ENCODE results near the gene RAB9B. TPM values are rescaled to one million over a fixed set of nuclear protein-coding genes. Genes with fewer than 3 reads are reported as not detected.

RAB9B gene
- total RNA-seq, 1 donor from 2014 or later: not detected

- Histone ChIP-seq H3K36me3 (ENCODE audit: control insufficient read depth, insufficient read depth, low read length) (no peaks in the 10 kb centered on the region), H3K27me3 (ENCODE audit: control insufficient read depth, insufficient read depth, low read length) (no peaks in the 10 kb centered on the region), H3K4me3 (ENCODE audit: low read depth, low read length) (no peak overlapping the region)
- peak; percentile 30 for DNase-seq (ENCODE audit: low read depth)
- peak; percentile 32 for FAIRE-seq
- TF ChIP-seq CTCF (IDR thresholded peaks at IDR 0.05; ENCODE audit: insufficient read depth, low read length, severe bottlenecking): peak; percentile 64
Observed at GRCh38 chrX:103774070-103774642, 57.9 kb downstream of the RAB9B start.

DNA sequence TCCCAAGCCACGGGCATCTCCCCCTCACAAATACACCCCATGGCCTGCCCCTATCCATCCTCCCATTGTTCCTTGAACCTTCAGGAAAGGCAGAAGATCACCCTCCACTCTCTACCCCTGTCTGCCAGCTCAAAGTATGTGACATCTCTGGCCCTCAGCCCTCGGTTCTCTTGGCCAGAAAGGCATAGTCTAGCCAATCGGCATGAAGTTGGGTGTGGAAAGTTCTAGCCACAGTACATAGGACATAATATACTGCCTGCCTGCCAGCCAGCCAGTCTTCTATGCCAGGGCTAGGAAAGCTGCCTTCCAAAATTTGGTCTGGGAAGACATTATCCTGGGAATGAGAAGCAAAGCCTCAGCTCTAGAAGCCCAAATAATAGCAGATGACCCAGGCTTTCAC lies 58.6 kb downstream of the RAB9B start:
- DNase-seq (ENCODE audit: low read depth) (no peak), FAIRE-seq (no peak)
- no peaks in the 10 kb centered on the region for H3K36me3 ChIP-seq (ENCODE audit: control insufficient read depth, insufficient read depth, low read length)
- no peaks in the 10 kb centered on the region for H3K27me3 ChIP-seq (ENCODE audit: control insufficient read depth, insufficient read depth, low read length)
- H3K4me3 ChIP-seq (ENCODE audit: low read depth, low read length): no peak overlapping the region
- no peak for TF ChIP-seq CTCF (IDR thresholded peaks at IDR 0.05; ENCODE audit: insufficient read depth, low read length, severe bottlenecking)

Other genes with a start within 250 kb of the RAB9B start
- 23.4 and 43.9 TPM in 2 replicates for gene TCEAL4, start 246.7 kb downstream of the RAB9B start, total RNA-seq
- gene TCEAL3, start 224.3 kb downstream of the RAB9B start, total RNA-seq: 3.7 and 8.4 TPM in 2 replicates
- 10.5 and 11.3 TPM in 2 replicates for gene TCEAL1, start 203.3 kb downstream of the RAB9B start, total RNA-seq
- gene MORF4L2, start 145.6 kb downstream of the RAB9B start, total RNA-seq: 414 and 422 TPM in 2 replicates
- gene TMEM31, start 121.3 kb downstream of the RAB9B start, total RNA-seq: not detected in 2 replicates
- not detected in 2 replicates for gene PLP1, start 55.4 kb downstream of the RAB9B start, total RNA-seq
- 0.77 and 1.1 TPM in 2 replicates for gene TMSB15B, start 130.4 kb upstream of the RAB9B start, total RNA-seq
- gene H2BW1, start 181.5 kb upstream of the RAB9B start, total RNA-seq: not detected in 2 replicates
- not detected in 2 replicates for gene H2BW2, start 207.7 kb upstream of the RAB9B start, total RNA-seq
- 0.79 and 1.8 TPM in 2 replicates for gene TMSB15C, start 244.0 kb upstream of the RAB9B start, total RNA-seq

Data from bronchial epithelial cell (primary cell).